ENCODE data around the gene WNT3.

DNA sequence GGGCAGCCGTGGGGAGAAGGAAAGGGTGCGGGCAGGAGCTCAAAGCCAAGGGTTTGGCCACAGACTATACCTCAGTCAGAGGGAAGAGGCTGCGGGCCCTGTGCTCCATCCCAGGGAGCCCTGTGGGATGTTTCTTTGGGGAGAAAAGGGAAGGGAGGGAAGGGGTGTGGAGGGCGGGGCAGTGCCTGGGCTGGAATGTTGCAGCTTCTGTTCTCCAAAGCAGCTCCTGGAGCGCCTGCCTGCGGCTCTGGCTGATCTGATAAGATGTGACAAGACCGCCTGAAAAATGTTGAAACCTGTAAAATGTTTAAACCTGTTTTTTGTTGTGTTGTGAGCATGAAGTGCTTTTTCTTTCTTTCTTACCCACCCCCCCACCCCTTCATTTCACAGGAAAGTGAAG lies 32.8 kb downstream of the WNT3 start:
- TF ChIP-seq, protein P1, sequence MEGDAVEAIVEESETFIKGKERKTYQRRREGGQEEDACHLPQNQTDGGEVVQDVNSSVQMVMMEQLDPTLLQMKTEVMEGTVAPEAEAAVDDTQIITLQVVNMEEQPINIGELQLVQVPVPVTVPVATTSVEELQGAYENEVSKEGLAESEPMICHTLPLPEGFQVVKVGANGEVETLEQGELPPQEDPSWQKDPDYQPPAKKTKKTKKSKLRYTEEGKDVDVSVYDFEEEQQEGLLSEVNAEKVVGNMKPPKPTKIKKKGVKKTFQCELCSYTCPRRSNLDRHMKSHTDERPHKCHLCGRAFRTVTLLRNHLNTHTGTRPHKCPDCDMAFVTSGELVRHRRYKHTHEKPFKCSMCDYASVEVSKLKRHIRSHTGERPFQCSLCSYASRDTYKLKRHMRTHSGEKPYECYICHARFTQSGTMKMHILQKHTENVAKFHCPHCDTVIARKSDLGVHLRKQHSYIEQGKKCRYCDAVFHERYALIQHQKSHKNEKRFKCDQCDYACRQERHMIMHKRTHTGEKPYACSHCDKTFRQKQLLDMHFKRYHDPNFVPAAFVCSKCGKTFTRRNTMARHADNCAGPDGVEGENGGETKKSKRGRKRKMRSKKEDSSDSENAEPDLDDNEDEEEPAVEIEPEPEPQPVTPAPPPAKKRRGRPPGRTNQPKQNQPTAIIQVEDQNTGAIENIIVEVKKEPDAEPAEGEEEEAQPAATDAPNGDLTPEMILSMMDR (IDR thresholded peaks at IDR 0.05): no peak
- no peak for TF ChIP-seq POLR2A (IDR thresholded peaks at IDR 0.05)

Data from heart left ventricle (tissue), 13 donors.